Pancreas (tissue), 10 donors: ENCODE measurements around the gene HLA-DQA1. TPM values are rescaled to one million over a fixed set of nuclear protein-coding genes. Genes with fewer than 3 reads are reported as not detected.

ENCODE experiments used
- ATAC-seq, 4 donors: fragments of 200-7000 bp; cut with Tn5 transposase; one replicate each; pipeline versions ENCODE4 v1.8.0 to v1.9.1; 2020; ENCODE audit warnings: mild to moderate bottlenecking in 4 of 4, moderate library complexity in 4 of 4
- DNase-seq, 6 donors: peaks; one replicate each; pipeline ENCODE4 v3.0.0-alpha.2; 2020
- FAIRE-seq: peaks from 2 replicates; lab custom pipeline; 2012; peaks lifted over from hg19 to GRCh38; lab: Jason Lieb, UNC
- H3K27ac ChIP-seq, 4 donors: fragments of 200-600 bp; sonication (generic); 1 replicate in 3 of 4; 2 replicates in 1 of 4; pipeline versions ENCODE4 v1.5.0 to v1.8.0; 2020
- H3K27me3 ChIP-seq, 4 donors: fragments of 200-600 bp; one replicate each; pipeline ENCODE4 v1.8.0; 2021
- H3K36me3 ChIP-seq, 3 donors: fragments of 200-600 bp; sonication (generic) in 1 of 3; one replicate each; pipeline versions ENCODE4 v1.5.0 to v1.8.0; 2020 to 2021
- H3K4me1 ChIP-seq, 3 donors: fragments of 200-600 bp; one replicate each; pipeline ENCODE4 v1.8.0; 2021
- H3K4me3 ChIP-seq, 4 donors: fragments of 200-600 bp; sonication (generic) in 2 of 4; one replicate each; pipeline versions ENCODE4 v1.5.0 to v1.8.0; 2020 to 2021
- H3K9me3 ChIP-seq, 4 donors: fragments of 200-600 bp; one replicate each; pipeline ENCODE4 v1.8.0; 2021
- CTCF ChIP-seq, 4 donors: fragments of 200-600 bp; sonication (generic) in 3 of 4; IDR thresholded peaks; one replicate each; pipeline versions ENCODE4 v1.5.0 to v1.8.0; 2021; ENCODE audit warnings: antibody characterized with exemption in 4 of 4
- WGBS, 2 donors: extraction: QIAGEN DNeasy Blood & Tissue Kit; methylation state at CpG; one replicate each; pipeline ENCODE4 v1.1.7; 2013; 5-methylcytosine and 5-hydroxymethylcytosine counted together
- intact Hi-C, 3 donors: fragments of 100-400 bp; cut with DNase I; formaldehyde crosslinking; loops; one replicate each; pipeline versions ENCODE4 v1.11.1 to v1.14.2; 2022
- polyA plus RNA-seq, 2 donors: library from polyadenylated mRNA; stranded (reverse); fragments of 200-250 nt; gene quantifications; one replicate each; pipeline ENCODE4 v1.2.3, GENCODE V29; 2013
- total RNA-seq, 6 donors: library from RNA; stranded (reverse); fragmentation: NEBNext Ultra II Directional in 4 of 6; extraction: Animal tissue kit (Norgen Biotek cat#: 25700) in 4 of 6; gene quantifications; one replicate each; pipeline versions ENCODE4 v1.2.1 to v1.2.4, GENCODE V29; 2021 to 2023
- donor health status: healthy with polysubstance abuse.
- donor health status: DM: no; HTN: no; CAD: no; lungs with moderate emphysema.
- donor health status: DM: no; HTN: no; CAD: no.
- donor health status: control.
- donor health status: control.
- donor health status: Bipolar disorder and iron deficiency.
- donor health status: DM: yes; HTN: yes; CAD: no.
- donor health status: DM: no; HTN: no; CAD: no.
- donor health status: DM: no; HTN: no; CAD: no.
- donor health status: DM: yes; HTN: yes; CAD: no.

Gene HLA-DQA1
- total and polyA plus RNA-seq, 8 donors = 1.1 to 66.1 (median 3.5) TPM

- intact Hi-C loops = no loop called here
- Histone ChIP-seq H3K9me3 (no peaks in the 10 kb centered on the region), H3K36me3 (no peaks in the 10 kb centered on the region), H3K27me3 (no peaks in the 10 kb centered on the region), H3K27ac (no peak overlapping the region), H3K4me3 (no peak overlapping the region), H3K4me1 (no peaks in the 10 kb centered on the region)
- 23 to 33% methylated on average over 6 of the region's 6 CpGs for WGBS, 2 donors
- ATAC-seq = no peak
- no peak for TF ChIP-seq CTCF (IDR thresholded peaks at IDR 0.05)
- FAIRE-seq = no peak
- no peak for DNase-seq
Measured at GRCh38 chr6:32613475-32613874, 23.7 kb upstream of the HLA-DQA1 start.

- ATAC-seq = no peak
Measured at GRCh38 chr6:32614366-32615081, 22.7 kb upstream of the HLA-DQA1 start.

GRCh38 chr6:32615885-32616532, 21.2 kb upstream of the HLA-DQA1 start:
- intact Hi-C loops = no loop called here
- no peak for FAIRE-seq
- no peaks in the 10 kb centered on the region for H3K9me3 ChIP-seq
- no peak overlapping the region for H3K27ac ChIP-seq
- no peak for TF ChIP-seq CTCF (IDR thresholded peaks at IDR 0.05)
- no peaks in the 10 kb centered on the region for H3K27me3 ChIP-seq
- no peak overlapping the region for H3K4me3 ChIP-seq
- H3K36me3 ChIP-seq = no peaks in the 10 kb centered on the region
- no peak for ATAC-seq
- H3K4me1 ChIP-seq = no peaks in the 10 kb centered on the region
- 30 to 36% methylated on average over 3 of the region's 3 CpGs for WGBS, 2 donors
- DNase-seq = no peak

More at GRCh38 chr6:32614366-32615081, 22.7 kb upstream of the HLA-DQA1 start:
- H3K4me3 ChIP-seq = no peak overlapping the region
- no peak overlapping the region for H3K27ac ChIP-seq
- TF ChIP-seq CTCF (IDR thresholded peaks at IDR 0.05) = no peak
- H3K27me3 ChIP-seq = no peaks in the 10 kb centered on the region
- intact Hi-C loops = no loop called here
- FAIRE-seq (no peak), DNase-seq (no peak)
- no peaks in the 10 kb centered on the region for H3K4me1 ChIP-seq
- no peaks in the 10 kb centered on the region for H3K36me3 ChIP-seq
- WGBS, 2 donors = 0 to 53% methylated on average over 1 of the region's 1 CpG
- no peaks in the 10 kb centered on the region for H3K9me3 ChIP-seq

- ATAC-seq (no peak), DNase-seq (no peak), FAIRE-seq (no peak)
- WGBS, 2 donors = 51 to 77% methylated on average over 1 of the region's 1 CpG
- H3K27me3 ChIP-seq = no peaks in the 10 kb centered on the region
- H3K9me3 ChIP-seq = no peaks in the 10 kb centered on the region
- H3K4me3 ChIP-seq = no peak overlapping the region
- no peak for TF ChIP-seq CTCF (IDR thresholded peaks at IDR 0.05)
- H3K4me1 ChIP-seq = no peaks in the 10 kb centered on the region
- H3K36me3 ChIP-seq = no peaks in the 10 kb centered on the region
- no peak overlapping the region for H3K27ac ChIP-seq
- intact Hi-C loops = no loop called here
Measured at GRCh38 chr6:32617751-32618150, 19.5 kb upstream of the HLA-DQA1 start.

GRCh38 chr6:32621372-32621771, 15.8 kb upstream of the HLA-DQA1 start:
- WGBS, 2 donors = 30% methylated on average over 3 of the region's 3 CpGs

More at GRCh38 chr6:32621372-32621771, 15.8 kb upstream of the HLA-DQA1 start:
- ATAC-seq (no peak), DNase-seq (no peak), FAIRE-seq (no peak)
- intact Hi-C loops = no loop called here
- H3K36me3 ChIP-seq = no peaks in the 10 kb centered on the region
- H3K27me3 ChIP-seq = no peaks in the 10 kb centered on the region
- no peaks in the 10 kb centered on the region for H3K4me1 ChIP-seq
- no peak overlapping the region for H3K27ac ChIP-seq
- TF ChIP-seq CTCF (IDR thresholded peaks at IDR 0.05) = no peak
- no peak overlapping the region for H3K4me3 ChIP-seq
- no peaks in the 10 kb centered on the region for H3K9me3 ChIP-seq
